Measurements from ENCODE around the gene NRCAM.
"Not testable (repeated sequence)": the region's sequence is repeated elsewhere in the genome, so short reads cannot be mapped to it uniquely, and the experiment has no call there.

NRCAM gene

GRCh38 chr7:108348913-108349312, 107.3 kb downstream of the NRCAM start:
- no peak for DNase-seq (ENCODE audit: low read depth in 2 of 2, low spot score in 1 of 2)

DNA sequence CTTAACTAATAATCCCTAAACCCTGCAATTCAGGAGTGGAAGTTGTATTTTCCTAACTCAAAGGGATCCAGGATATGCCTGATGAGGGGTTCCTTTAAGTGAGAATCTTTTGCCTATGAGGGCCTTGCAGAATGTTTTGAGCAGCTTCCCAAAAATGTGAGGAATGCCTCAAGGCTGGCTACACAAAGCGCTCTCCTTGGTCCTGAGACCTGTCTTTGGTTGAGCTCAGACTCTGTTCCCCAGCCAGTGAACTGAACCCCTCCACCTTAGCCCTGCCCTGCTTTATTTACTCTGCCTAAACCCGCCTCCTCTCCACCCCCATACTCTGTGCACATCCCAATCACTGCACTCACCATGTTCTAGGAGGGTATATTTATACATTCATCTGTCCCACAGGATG, 108.6 kb downstream of the NRCAM start:
- DNase-seq (ENCODE audit: low read depth in 2 of 2, low spot score in 1 of 2), result no peak

DNA sequence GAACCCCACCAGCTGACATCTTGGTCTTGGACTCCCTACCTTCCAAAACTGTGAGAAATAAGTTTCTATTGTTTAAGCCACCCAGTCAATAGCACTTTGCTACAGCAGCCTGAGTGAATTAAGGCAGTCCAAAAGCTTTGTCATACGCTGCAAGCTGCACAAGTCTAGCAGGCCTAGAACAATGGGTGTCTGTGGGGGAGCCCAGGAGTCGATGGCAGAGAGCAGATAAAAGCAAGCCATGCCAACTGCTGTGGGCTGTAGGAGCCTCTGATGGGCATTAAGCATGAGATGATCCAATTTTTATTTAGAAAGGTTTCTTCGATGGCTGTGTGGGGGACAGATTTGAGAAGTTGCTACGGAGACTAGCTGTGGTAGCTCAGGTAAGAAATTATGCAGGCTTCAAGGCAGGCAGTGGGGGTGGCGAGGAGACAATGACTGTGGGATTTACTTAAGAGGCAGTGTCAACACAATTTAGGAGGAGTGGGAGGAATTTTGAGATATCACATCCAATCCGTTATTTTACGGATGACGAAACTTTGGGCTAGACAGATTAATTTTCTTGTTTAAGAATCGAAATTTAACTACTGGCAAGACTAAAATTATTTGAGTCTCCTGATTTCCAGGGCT, 110.4 kb downstream of the NRCAM start:
- DNase-seq (ENCODE audit: low read depth in 2 of 2, low spot score in 1 of 2), result no peak

GRCh38 chr7:108340856-108341411, 115.3 kb downstream of the NRCAM start:
- no peak for DNase-seq (ENCODE audit: low read depth in 2 of 2, low spot score in 1 of 2)

- DNase-seq (ENCODE audit: low read depth in 2 of 2, low spot score in 1 of 2), result not testable (repeated sequence)
These were observed 115.8 kb downstream of the NRCAM start for GRCh38 chr7:108340406-108340805.

DNA sequence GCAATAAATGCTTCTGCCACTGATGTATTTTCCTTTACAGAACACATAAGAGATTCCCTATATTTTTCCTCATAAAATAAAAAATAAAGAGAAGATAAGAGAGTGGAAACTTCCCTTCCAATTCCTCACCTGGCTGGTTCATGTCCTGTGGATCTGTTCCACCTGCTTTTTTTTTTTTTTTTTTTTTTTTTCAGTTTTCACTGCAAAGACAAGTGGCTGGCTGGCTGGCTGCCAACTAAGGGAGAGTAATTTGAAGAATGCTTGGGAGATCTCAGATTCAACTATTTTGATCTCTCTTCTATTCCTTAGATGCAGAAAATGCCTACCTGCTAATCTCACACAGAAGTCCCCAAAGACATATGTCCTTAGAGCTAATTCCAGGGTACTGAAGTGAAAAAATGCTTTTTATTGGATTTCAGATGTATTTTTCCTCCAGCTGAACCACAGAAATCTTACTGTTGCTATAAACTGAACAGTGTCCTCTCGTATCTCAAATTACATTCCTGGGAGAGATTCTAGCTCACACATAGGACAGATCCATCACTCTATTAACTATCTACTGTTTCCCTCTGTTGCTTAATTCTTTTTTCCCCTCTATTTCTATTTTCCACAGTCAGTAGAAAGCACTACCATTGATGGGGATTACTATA, 120.8 kb downstream of the NRCAM start:
- DNase-seq (ENCODE audit: low read depth in 2 of 2, low spot score in 1 of 2), result no peak

DNA sequence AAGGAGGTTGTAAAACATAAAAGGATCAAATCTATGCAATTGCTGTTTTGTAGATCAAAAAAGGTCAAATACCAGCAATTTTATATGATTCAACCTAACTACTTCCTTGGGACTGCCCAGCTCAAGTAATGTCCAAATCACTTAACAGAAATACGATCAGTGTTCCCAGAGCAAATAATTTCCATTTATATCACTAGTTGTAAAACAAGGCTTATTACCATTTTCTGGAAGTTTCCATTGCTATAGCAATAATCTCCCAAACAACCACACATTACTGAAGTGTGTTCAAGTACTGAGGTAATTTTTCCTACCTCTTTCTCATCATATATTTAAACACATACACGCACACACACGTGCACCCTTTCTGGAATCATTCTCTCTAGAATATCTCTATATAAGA, 123.3 kb downstream of the NRCAM start:
- no peak for DNase-seq (ENCODE audit: low read depth in 2 of 2, low spot score in 1 of 2)

GRCh38 chr7:108331971-108332370, 124.3 kb downstream of the NRCAM start:
- no peak for DNase-seq (ENCODE audit: low read depth in 2 of 2, low spot score in 1 of 2)

DNA sequence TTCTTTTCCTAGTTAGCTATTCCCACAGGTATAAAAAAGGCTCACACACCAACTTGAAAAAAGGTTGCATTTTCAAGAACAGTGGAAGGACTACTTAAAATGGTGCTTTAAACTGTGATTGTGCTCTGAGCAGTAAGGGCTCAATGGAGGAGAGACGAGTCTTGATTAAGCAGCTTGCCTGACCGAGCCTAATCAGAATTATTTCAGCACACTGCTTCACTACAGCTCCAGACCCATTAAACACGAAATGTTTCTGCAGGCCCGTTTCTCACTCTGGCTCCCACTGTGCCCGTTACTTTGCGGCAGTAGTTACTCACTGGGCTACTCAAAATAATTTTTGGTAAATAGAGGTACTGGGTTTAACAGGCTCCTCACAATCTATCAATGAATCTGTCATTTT, 126.0 kb downstream of the NRCAM start:
- no peak for DNase-seq (ENCODE audit: low read depth in 2 of 2, low spot score in 1 of 2)

GRCh38 chr7:108329514-108329913, 126.7 kb downstream of the NRCAM start:
- no peak for DNase-seq (ENCODE audit: low read depth in 2 of 2, low spot score in 1 of 2)

DNA sequence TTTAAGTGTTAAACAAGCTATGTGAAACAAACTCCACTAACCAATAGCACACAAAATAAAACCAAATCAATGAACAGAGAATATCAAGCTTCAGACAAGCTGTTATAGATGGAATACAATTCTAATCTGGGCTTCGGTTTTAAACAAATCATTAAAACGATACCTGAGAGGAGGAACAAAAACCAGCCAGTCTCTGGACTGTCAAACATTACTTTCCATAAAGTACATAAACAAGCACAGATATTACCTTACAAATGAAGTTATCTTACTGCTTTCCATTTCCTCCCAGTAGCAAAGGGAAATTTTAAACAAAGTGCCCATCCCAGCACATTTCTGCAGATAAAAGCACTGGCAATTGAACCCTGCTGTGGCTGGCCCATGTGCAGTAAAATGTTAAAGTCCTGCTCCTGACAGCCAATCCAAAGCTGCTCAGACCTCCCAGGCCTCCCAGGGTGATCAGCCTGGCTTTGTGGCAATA, 128.0 kb downstream of the NRCAM start:
- no peak for DNase-seq (ENCODE audit: low read depth in 2 of 2, low spot score in 1 of 2)

- DNase-seq (ENCODE audit: low read depth in 2 of 2, low spot score in 1 of 2), result no peak
These were observed 128.9 kb downstream of the NRCAM start for GRCh38 chr7:108327353-108327752.

GRCh38 chr7:108326938-108327337, 129.3 kb downstream of the NRCAM start:
- DNase-seq (ENCODE audit: low read depth in 2 of 2, low spot score in 1 of 2), result no peak

DNA sequence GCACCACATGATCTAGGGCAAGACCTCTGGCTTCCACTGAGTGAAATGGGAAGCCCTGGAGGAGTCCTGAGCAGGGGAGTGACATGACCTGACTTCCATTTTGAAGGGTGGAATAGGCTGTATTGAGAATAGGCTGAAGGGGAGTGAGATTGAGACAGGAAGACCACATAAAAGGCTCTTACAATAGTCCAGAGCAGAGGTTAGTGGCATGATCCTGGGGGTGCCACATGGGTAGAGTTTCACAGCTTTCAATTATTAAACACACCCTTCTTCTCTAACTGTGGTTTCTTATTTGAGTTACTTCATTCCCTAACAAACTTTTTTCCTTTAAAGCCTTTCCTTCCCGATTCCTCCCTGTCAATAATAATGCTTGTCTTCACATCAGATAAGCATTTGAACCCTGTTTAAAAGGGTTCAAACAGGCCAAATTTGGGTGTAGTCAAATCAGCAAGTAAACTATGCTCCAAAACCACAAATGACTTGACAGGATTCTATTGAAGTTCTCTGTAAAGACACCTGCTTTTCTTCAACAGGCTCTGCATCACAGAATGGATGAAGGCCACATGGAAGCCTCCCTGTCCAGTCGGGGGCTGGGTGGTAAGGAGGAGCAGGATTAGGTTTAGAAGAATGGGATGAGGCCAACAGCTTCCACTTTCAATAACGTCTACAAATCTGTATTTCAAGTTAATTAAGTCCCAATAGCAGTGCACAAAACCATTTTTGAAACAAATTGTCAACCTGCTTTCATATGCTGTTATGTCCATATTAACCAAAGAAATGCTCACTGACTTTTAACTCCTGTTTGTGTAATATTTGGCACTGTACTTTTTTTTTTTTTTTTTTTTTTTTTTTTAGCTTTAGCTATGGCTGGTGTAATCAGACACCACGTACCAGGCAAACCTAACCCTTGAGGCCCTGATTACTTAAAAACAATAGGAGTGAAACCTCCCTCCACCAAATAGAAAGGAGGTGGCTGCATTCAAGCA, 131.9 kb downstream of the NRCAM start:
- DNase-seq (ENCODE audit: low read depth in 2 of 2, low spot score in 1 of 2), result no peak

DNA sequence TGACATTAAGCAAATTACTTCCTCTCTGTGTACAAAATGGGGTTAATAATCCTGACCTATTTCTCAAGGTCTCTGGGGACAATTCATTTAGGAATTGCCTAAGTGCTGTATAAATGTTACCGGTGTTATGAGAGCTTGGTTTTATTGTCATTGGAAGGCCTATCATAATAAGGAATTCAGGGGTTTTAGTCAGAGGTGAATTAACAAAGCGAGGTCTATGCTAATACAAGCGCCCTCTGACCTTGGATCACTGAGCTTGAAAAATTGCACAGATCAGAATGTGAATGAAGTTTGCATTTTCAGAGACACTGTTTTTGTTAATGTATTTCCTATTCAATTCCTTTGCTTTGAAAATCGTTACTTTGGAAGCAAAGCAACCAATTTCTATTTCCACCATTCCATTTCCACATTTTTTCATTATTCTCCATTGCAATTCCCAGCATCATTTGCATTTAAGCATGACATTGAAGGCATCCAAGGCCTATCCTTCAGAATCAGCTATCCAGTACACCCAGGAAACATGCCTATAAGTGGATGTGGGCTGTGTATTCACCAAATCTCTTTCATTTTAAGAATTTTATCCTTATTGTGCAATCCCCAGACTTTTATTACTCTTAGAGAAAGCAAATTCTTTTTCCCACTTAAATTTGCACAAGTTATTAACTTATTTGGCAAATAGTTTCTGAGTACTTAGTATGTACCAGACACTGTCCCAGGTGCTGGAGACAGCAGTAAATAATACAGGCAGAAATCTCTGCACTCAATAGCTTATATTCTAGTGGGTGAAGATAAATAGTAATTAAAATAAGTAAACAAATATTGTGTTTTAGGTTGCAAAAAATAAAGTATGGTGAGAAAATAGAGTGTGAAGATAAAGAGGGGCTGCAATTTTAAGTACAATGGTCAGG, 133.1 kb downstream of the NRCAM start:
- DNase-seq (ENCODE audit: low read depth in 2 of 2, low spot score in 1 of 2), result no peak

GRCh38 chr7:108322046-108322445, 134.2 kb downstream of the NRCAM start:
- no peak for DNase-seq (ENCODE audit: low read depth in 2 of 2, low spot score in 1 of 2)

GRCh38 chr7:108321359-108321758, 134.9 kb downstream of the NRCAM start:
- no peak for DNase-seq (ENCODE audit: low read depth in 2 of 2, low spot score in 1 of 2)

GRCh38 chr7:108316708-108317107, 139.5 kb downstream of the NRCAM start:
- no peak for DNase-seq (ENCODE audit: low read depth in 2 of 2, low spot score in 1 of 2)

- no peak for DNase-seq (ENCODE audit: low read depth in 2 of 2, low spot score in 1 of 2)
These were observed 141.7 kb downstream of the NRCAM start for GRCh38 chr7:108314551-108314950.

DNA sequence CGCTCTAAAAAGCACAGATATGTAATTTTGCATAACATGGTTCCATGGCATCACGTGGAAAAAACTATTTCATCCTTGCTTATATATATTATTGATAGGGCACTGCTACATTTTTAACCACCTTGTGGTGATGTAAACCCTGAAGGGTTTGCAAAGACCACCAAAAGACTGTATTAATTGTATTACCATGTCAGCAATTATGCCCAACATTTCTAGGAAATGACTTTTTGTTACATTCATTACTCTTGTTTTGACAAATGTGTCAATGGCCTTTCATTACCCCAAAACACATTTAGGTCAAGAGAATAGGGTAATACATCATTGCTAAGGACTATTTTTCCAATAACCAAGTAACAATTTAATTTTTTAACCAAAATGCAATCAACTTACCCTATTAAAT, 142.2 kb downstream of the NRCAM start:
- DNase-seq (ENCODE audit: low read depth in 2 of 2, low spot score in 1 of 2), result no peak
